Caco-2 (cell line): ENCODE data around the gene PROX2. TPM values are rescaled to one million over a fixed set of nuclear protein-coding genes. Genes with fewer than 3 reads are reported as not detected.

ENCODE experiments used
- BruUV-seq: library from RNA; stranded (reverse); fragments of 400-500 nt; replicated peaks from 2 replicates; lab custom pipeline; 2021; lab: Mats Ljungman, UMichigan
- CTCF ChIA-PET: fragments of 300-600 bp; sonication (Branson Sonifier 250); formaldehyde crosslinking; loops from one replicate; lab custom pipeline; 2022; ENCODE audit warnings: antibody characterized with exemption; lab: Charles Lee
- POLR2A ChIA-PET: fragments of 300-600 bp; sonication (Branson Sonifier 250); formaldehyde crosslinking; loops from one replicate; lab custom pipeline; 2022; ENCODE audit warnings: antibody characterized with exemption; lab: Charles Lee
- DNase-seq, 2 experiments: peaks; one replicate each; pipeline versions ENCODE4 v3.0.0 to v3.0.0-alpha.2; 2020 to 2022
- H3K27me3 ChIP-seq: replicated peaks from 2 replicates; pipeline ENCODE4 v1.6.0; 2011; ENCODE audit warnings: low read length; ENCODE audit not compliant: control insufficient read depth, insufficient read depth
- H3K36me3 ChIP-seq: 2 replicates; pipeline ENCODE4 v1.5.1; 2011; ENCODE audit warnings: low read length; ENCODE audit not compliant: control insufficient read depth, insufficient read depth
- H3K4me1 ChIP-seq: fragments of 250-450 bp; sonication (Bioruptor Pico); 2 replicates; pipeline ENCODE4 v1.5.1; 2020; ENCODE audit warnings: mild to moderate bottlenecking
- H3K4me3 ChIP-seq: 2 replicates; pipeline ENCODE4 v1.5.1; 2011; ENCODE audit warnings: low read depth, mild to moderate bottlenecking, control low read depth, low read length
- H3K9me3 ChIP-seq: fragments of 250-450 bp; sonication (Bioruptor Pico); 2 replicates; pipeline ENCODE4 v1.5.1; 2020; ENCODE audit warnings: mild to moderate bottlenecking, moderate library complexity
- H3K27ac Mint-ChIP-seq: one replicate; pipeline ENCODE4 v1.8.0; 2022; ENCODE audit warnings: mixed read lengths; ENCODE audit not compliant: unreplicated experiment
- H3K27me3 Mint-ChIP-seq: one replicate; pipeline ENCODE4 v1.8.0; 2022; ENCODE audit warnings: mixed read lengths; ENCODE audit not compliant: insufficient read depth, unreplicated experiment
- H3K36me3 Mint-ChIP-seq: one replicate; pipeline ENCODE4 v1.8.0; 2022; ENCODE audit warnings: mild to moderate bottlenecking, mixed read lengths; ENCODE audit not compliant: insufficient read depth, unreplicated experiment
- H3K4me1 Mint-ChIP-seq: one replicate; pipeline ENCODE4 v1.8.0; 2022; ENCODE audit warnings: low read depth, mixed read lengths; ENCODE audit not compliant: unreplicated experiment
- H3K4me3 Mint-ChIP-seq: one replicate; pipeline ENCODE4 v1.8.0; 2022; ENCODE audit warnings: mild to moderate bottlenecking, moderate library complexity, mixed read lengths; ENCODE audit not compliant: unreplicated experiment
- H3K9me3 Mint-ChIP-seq: one replicate; pipeline ENCODE4 v1.8.0; 2022; ENCODE audit warnings: mixed read lengths; ENCODE audit not compliant: unreplicated experiment
- intact Hi-C: fragments of 100-400 bp; cut with micrococcal nuclease; formaldehyde crosslinking; loops from one replicate; pipeline ENCODE4 v1.10.0; 2022; ENCODE audit not compliant: unreplicated experiment
- total RNA-seq: library from RNA; stranded (reverse); gene quantifications from 2 replicates; pipeline ENCODE4 v1.2.3, GENCODE V29; 2022
- TF ChIP-seq, protein P1 (sequence below), 2 experiments: fragments of 200-600 bp in 1 of 2; IDR thresholded peaks; 1 replicate in 1 of 2; 2 replicates in 1 of 2; pipeline versions ENCODE4 v1.5.1 to v1.8.0; 2011 to 2022; ENCODE audit warnings: antibody characterized with exemption in 1 of 2, control low read depth in 1 of 2, inconsistent platforms in 1 of 2, low read depth in 1 of 2, low read length in 1 of 2, mild to moderate bottlenecking in 1 of 2, moderate library complexity in 1 of 2; ENCODE audit not compliant: insufficient read depth in 1 of 2, severe bottlenecking in 1 of 2, unreplicated experiment in 1 of 2

Gene PROX2
- total RNA-seq, 1 experiment from 2014 or later, result not detected

DNA sequence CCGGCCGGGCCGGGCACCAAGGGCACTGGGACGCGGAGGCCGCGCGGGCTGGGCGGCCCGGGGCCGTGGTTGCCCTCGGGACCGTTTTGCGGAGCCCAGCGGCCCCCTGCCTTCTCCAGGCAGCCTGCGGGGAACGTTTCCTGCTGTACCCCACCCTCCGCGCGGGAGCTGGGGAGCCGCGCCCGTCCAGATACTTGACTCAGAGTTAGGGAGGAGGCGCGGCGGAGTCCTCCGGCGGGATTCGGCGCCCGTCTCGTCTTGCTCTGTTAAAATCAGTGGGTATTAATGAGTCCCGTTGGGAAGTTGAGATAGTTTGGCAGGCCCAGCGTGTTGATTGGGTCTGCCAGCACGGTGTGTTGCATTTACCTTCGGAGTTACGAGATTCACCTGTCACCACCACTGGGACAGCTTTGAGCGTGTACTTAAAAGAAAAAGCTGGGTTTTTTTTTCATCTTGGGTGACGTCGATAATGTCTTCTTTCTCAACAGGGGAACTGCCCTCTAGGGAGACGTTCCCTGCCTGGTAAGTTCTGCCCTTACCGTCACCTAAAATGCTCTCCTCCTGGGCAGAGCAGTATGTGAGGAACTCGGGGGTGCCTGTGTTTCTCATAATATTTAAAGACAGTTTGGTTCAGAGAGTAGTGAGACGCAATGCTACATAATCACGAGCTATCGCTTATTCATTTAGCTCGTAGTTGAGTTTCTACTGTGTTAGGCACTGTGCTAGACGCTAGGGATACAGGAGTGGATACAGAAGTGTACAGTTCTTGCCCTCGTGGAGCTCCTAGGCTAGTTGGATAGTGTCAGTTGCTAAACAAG lies 6.4 kb upstream of the PROX2 start:
- H3K36me3 ChIP-seq, result no peaks in the 10 kb centered on the region; the same call in 1 of the 2 replicates
- ChIA-PET POLR2A (interaction anchor here (0.5 to 0.6 kb wide), 2 partner anchors 14 to 271 kb away, joined by 3 read pairs; no protein-coding TSS in a partner anchor), CTCF (interaction anchor here (0.8 kb wide), 1 partner anchor 21 kb away, joined by 3 read pairs; no protein-coding TSS in a partner anchor)
- H3K9me3 ChIP-seq, result no peaks in the 10 kb centered on the region
- Mint-ChIP-seq H3K27me3 (no peaks in the 10 kb centered on the region), H3K9me3 (no peaks in the 10 kb centered on the region), H3K4me3 (peak overlapping the region; percentile 95), H3K4me1 (peaks cover 44% of the 10 kb centered on the region), H3K36me3 (peaks cover 25% of the 10 kb centered on the region), H3K27ac (peak overlapping the region; percentile 91)
- BruUV-seq, result TSS peak; percentile 30
- TF ChIP-seq, protein P1, sequence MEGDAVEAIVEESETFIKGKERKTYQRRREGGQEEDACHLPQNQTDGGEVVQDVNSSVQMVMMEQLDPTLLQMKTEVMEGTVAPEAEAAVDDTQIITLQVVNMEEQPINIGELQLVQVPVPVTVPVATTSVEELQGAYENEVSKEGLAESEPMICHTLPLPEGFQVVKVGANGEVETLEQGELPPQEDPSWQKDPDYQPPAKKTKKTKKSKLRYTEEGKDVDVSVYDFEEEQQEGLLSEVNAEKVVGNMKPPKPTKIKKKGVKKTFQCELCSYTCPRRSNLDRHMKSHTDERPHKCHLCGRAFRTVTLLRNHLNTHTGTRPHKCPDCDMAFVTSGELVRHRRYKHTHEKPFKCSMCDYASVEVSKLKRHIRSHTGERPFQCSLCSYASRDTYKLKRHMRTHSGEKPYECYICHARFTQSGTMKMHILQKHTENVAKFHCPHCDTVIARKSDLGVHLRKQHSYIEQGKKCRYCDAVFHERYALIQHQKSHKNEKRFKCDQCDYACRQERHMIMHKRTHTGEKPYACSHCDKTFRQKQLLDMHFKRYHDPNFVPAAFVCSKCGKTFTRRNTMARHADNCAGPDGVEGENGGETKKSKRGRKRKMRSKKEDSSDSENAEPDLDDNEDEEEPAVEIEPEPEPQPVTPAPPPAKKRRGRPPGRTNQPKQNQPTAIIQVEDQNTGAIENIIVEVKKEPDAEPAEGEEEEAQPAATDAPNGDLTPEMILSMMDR (IDR thresholded peaks at IDR 0.05; ENCODE audit: insufficient read depth in 1 of 2, low read depth in 1 of 2, low read length in 1 of 2, severe bottlenecking in 1 of 2, unreplicated experiment in 1 of 2), result no peak
- H3K27me3 ChIP-seq, result no peaks in the 10 kb centered on the region
- intact Hi-C loops, result no loop called here
- peak overlapping the region; percentile 93 for H3K4me3 ChIP-seq
- H3K4me1 ChIP-seq, result peaks cover 19% of the 10 kb centered on the region
- no peak for DNase-seq

DNA sequence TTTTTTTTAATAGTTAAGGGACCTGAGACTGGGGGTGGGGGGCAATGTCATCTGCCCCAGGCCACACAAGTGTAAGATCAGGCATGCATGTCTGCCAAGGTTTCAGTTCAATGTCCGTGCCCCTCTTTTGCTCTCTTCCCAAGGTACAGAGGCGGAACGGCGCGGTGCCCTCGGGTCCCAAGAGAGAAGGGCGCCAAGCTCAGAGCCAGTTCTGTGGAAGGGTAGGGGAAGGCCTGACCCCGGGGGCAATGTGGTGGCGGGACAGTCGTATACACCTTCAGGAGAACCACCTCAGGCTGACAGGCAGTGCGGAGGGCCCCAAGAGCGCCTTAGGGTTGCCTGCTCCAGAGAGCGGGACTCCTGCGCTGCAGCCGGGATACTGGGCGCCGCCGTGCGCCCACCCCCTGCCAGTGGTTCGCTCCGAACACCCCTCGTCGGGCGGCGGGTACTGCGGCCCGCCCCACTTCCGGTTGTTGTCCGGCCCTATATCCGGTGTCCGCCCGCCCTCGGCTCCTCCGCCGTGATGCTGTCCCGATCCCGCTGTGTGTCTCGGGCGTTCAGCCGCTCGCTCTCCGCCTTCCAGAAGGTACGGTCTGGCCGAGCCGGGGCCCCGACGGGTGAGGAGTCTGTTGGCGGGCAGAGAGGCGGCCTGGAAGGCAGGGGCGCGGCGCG lies 5.6 kb upstream of the PROX2 start, which contains the start of gene DLST:
TSS of gene DLST (plus strand) at position 486 of the 672 bp plus-strand sequence. CDS start at position 524, 38 bp downstream.
- intact Hi-C loops, result loop anchor here (1.0 kb wide), 1 partner anchor 24 kb away; no protein-coding TSS in a partner anchor
- no TSS peak for BruUV-seq
- Histone ChIP-seq H3K36me3 (no peaks in the 10 kb centered on the region; the same call in 1 of the 2 replicates), H3K9me3 (no peaks in the 10 kb centered on the region), H3K4me3 (peak within 1 kb of the TSS; percentile 93), H3K27me3 (no peaks in the 10 kb centered on the region), H3K4me1 (peaks cover 19% of the 10 kb centered on the region)
- TF ChIP-seq, protein P1 (IDR thresholded peaks at IDR 0.05; ENCODE audit: insufficient read depth in 1 of 2, low read depth in 1 of 2, low read length in 1 of 2, severe bottlenecking in 1 of 2, unreplicated experiment in 1 of 2), result no peak
- ChIA-PET POLR2A (no interaction called here), CTCF (no interaction called here)
- H3K4me1 Mint-ChIP-seq, result peaks cover 44% of the 10 kb centered on the region
- peak; percentile 89 to 94 for DNase-seq
- peak within 1 kb of the TSS; percentile 95 for H3K4me3 Mint-ChIP-seq
- H3K9me3 Mint-ChIP-seq, result no peaks in the 10 kb centered on the region
- peak within 1 kb of the TSS; percentile 91 for H3K27ac Mint-ChIP-seq
- H3K27me3 Mint-ChIP-seq, result no peaks in the 10 kb centered on the region
- peaks cover 25% of the 10 kb centered on the region for H3K36me3 Mint-ChIP-seq
